K562 (cell line): ENCODE measurements around the gene LVRN.

Source experiments
- PCBP1 ChIP-seq: fragments of 200-400 bp; formaldehyde crosslinking; IDR thresholded peaks from 2 replicates; pipeline ENCODE4 v1.6.1; 2018; ENCODE audit warnings: mild to moderate bottlenecking, low read depth, low read length; ENCODE audit not compliant: poor library complexity, severe bottlenecking
- TF ChIP-seq, protein P1 (sequence below): sonication (generic); formaldehyde crosslinking; IDR thresholded peaks from 2 replicates; pipeline ENCODE4 v1.5.0; 2020; ENCODE audit warnings: missing genetic modification reagents

DNA sequence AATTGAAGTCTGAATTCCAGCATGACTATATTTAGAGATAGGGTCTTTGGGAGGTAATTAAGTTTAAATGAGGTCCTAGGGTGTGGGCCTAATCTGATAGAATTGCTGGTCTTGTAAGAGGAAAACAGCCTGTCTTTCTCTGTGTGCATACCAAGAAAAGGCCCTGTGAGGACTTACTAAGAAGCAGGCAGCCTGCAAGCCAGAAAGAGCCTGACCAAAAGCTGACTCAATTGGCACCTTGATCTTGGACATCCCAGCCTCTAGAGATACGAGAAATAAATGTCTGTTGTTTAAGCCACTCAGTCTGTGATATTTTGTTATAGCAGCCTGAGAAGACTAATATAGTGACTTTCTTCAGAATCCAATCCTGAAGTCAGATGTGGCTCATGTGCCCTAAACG, 84.5 kb downstream of the LVRN start:
- no peak for TF ChIP-seq PCBP1
- TF ChIP-seq, protein P1, sequence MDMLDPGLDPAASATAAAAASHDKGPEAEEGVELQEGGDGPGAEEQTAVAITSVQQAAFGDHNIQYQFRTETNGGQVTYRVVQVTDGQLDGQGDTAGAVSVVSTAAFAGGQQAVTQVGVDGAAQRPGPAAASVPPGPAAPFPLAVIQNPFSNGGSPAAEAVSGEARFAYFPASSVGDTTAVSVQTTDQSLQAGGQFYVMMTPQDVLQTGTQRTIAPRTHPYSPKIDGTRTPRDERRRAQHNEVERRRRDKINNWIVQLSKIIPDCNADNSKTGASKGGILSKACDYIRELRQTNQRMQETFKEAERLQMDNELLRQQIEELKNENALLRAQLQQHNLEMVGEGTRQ, result no peak
